HCT116 (cell line): ENCODE data around the gene HNRNPU. TPM values are rescaled to one million over a fixed set of nuclear protein-coding genes. Genes with fewer than 3 reads are reported as not detected.
A peak's percentile ranks its signal among the peaks of the same experiment; 100 is the strongest.

ENCODE experiments used
- ATAC-seq: fragments of 200-7000 bp; cut with Tn5 transposase; 2 replicates; pipeline ENCODE4 v1.9.1; 2020; ENCODE audit warnings: mild to moderate bottlenecking, moderate library complexity
- BruUV-seq: library from RNA; stranded (reverse); fragments of 400-500 nt; replicated peaks from 2 replicates; lab custom pipeline; 2021; lab: Mats Ljungman, UMichigan
- CTCF ChIA-PET: fragments of 300-600 bp; sonication (Branson Sonifier 250); formaldehyde crosslinking; loops from one replicate; lab custom pipeline; 2021; ENCODE audit warnings: antibody characterized with exemption; lab: Charles Lee
- POLR2A ChIA-PET: fragments of 300-600, 350-600 bp; sonication (Branson Sonifier 250); formaldehyde crosslinking; loops from one replicate; lab custom pipeline; 2021; ENCODE audit warnings: antibody characterized with exemption; lab: Charles Lee
- RAD21 ChIA-PET, 2 experiments: fragments of 300-600 bp; sonication (Branson Sonifier 250); formaldehyde crosslinking; loops; one replicate each; lab custom pipeline; 2023; ENCODE audit warnings: low total read pairs in 2 of 2; ENCODE audit not compliant: uncharacterized antibody in 2 of 2, unreplicated experiment in 2 of 2, low non-redundant PET in 1 of 2; lab: Charles Lee
- DNase-seq: peaks from one replicate; pipeline ENCODE4 v3.0.0-alpha.2; 2010; ENCODE audit warnings: low read depth, low spot score
- H2AFZ ChIP-seq: fragments of 200-600 bp; shearing (Covaris generic), sonication (generic); 2 replicates; pipeline ENCODE4 v1.6.1; 2017; ENCODE audit warnings: low read depth, mixed run types, mixed read lengths, antibody characterized with exemption, low read length; ENCODE audit not compliant: poor library complexity, severe bottlenecking
- H3K27ac ChIP-seq: 2 replicates; pipeline ENCODE4 v1.5.1; 2012; ENCODE audit warnings: low read depth, low read length
- H3K27me3 ChIP-seq: fragments of 200-600 bp; sonication (generic); 2 replicates; pipeline ENCODE4 v1.6.1; 2016; ENCODE audit warnings: mixed run types, low read length, mixed read lengths; ENCODE audit not compliant: insufficient read depth
- H3K36me3 ChIP-seq, 2 experiments: fragments of 200-500 bp in 1 of 2; fragments of 200-600 bp in 1 of 2; sonication (Bioruptor generic) in 1 of 2; sonication (generic) in 1 of 2; 2 replicates each; pipeline versions ENCODE4 v1.5.1 to v1.6.1; 2014 to 2016; ENCODE audit warnings: low read length in 2 of 2, inconsistent platforms in 1 of 2, mixed read lengths in 1 of 2, mixed run types in 1 of 2; ENCODE audit not compliant: insufficient read depth in 2 of 2, control insufficient read depth in 1 of 2
- H3K4me1 ChIP-seq, 2 experiments: fragments of 200-600 bp in 1 of 2; sonication (generic) in 1 of 2; 2 replicates each; pipeline versions ENCODE4 v1.5.1 to v1.6.1; 2012 to 2017; ENCODE audit warnings: low read length in 2 of 2, inconsistent platforms in 1 of 2, mild to moderate bottlenecking in 1 of 2, mixed read lengths in 1 of 2, mixed run types in 1 of 2, moderate library complexity in 1 of 2; ENCODE audit not compliant: insufficient read depth in 2 of 2, control insufficient read depth in 1 of 2
- H3K4me2 ChIP-seq: fragments of 200-600 bp; sonication (generic); 2 replicates; pipeline ENCODE4 v1.6.1; 2017; ENCODE audit warnings: mixed run types, low read length, mixed read lengths
- H3K4me3 ChIP-seq, 2 experiments: fragments of 200-600 bp in 1 of 2; sonication (generic) in 1 of 2; replicated peaks in 1 of 2; 2 replicates each; pipeline ENCODE4 v1.5.1; 2011 to 2016; ENCODE audit warnings: low read length in 2 of 2, control low read depth in 1 of 2, low read depth in 1 of 2, mild to moderate bottlenecking in 1 of 2, mixed read lengths in 1 of 2, mixed run types in 1 of 2
- H3K79me2 ChIP-seq: fragments of 200-600 bp; sonication (generic); 2 replicates; pipeline ENCODE4 v1.6.1; 2017; ENCODE audit warnings: mild to moderate bottlenecking, mixed run types, low read length, moderate library complexity, mixed read lengths; ENCODE audit not compliant: insufficient read depth
- H3K9ac ChIP-seq: fragments of 200-600 bp; sonication (generic); 2 replicates; pipeline ENCODE4 v1.6.1; 2016; ENCODE audit warnings: low read length, mixed read lengths
- H3K9me2 ChIP-seq: fragments of 200-600 bp; sonication (generic), shearing (Covaris generic); 2 replicates; pipeline ENCODE4 v1.6.1; 2017; ENCODE audit warnings: mixed run types, mild to moderate bottlenecking, moderate library complexity; ENCODE audit not compliant: insufficient read depth
- H3K9me3 ChIP-seq, 2 experiments: fragments of 200-500 bp in 1 of 2; fragments of 200-600 bp in 1 of 2; sonication (Bioruptor generic) in 1 of 2; sonication (generic) in 1 of 2; 2 replicates each; pipeline ENCODE4 v1.6.1; 2014 to 2017; ENCODE audit warnings: low read length in 2 of 2, mixed read lengths in 2 of 2, inconsistent platforms in 1 of 2, low read depth in 1 of 2, mild to moderate bottlenecking in 1 of 2, mixed run types in 1 of 2, moderate library complexity in 1 of 2; ENCODE audit not compliant: control insufficient read depth in 1 of 2, insufficient read depth in 1 of 2
- H4K20me1 ChIP-seq: fragments of 200-600 bp; sonication (generic), shearing (Covaris generic); 2 replicates; pipeline ENCODE4 v1.6.1; 2017; ENCODE audit warnings: mixed run types, mild to moderate bottlenecking, moderate library complexity; ENCODE audit not compliant: insufficient read depth
- CBX3 ChIP-seq: IDR thresholded peaks from 2 replicates; pipeline ENCODE4 v1.6.1; 2012; ENCODE audit warnings: low read depth
- CEBPB ChIP-seq: IDR thresholded peaks from 2 replicates; pipeline ENCODE4 v1.6.1; 2012; ENCODE audit warnings: low read depth
- EGR1 ChIP-seq: IDR thresholded peaks from 2 replicates; pipeline ENCODE4 v1.6.1; 2012; ENCODE audit warnings: low read depth
- ELF1 ChIP-seq: IDR thresholded peaks from 2 replicates; pipeline ENCODE4 v1.6.1; 2012; ENCODE audit warnings: low read depth, borderline replicate concordance
- EZH2 ChIP-seq: fragments of 200-600 bp; sonication (generic); IDR thresholded peaks from 2 replicates; pipeline ENCODE4 v1.6.1; 2017; ENCODE audit warnings: antibody characterized with exemption, mixed run types
- EZH2phosphoT487 ChIP-seq: fragments of 200-600 bp; IDR thresholded peaks from 2 replicates; pipeline ENCODE4 v1.6.1; 2018; ENCODE audit warnings: antibody characterized with exemption, borderline replicate concordance
- FOSL1 ChIP-seq: IDR thresholded peaks from 2 replicates; pipeline ENCODE4 v1.6.1; 2012; ENCODE audit warnings: low read depth
- POLR2A ChIP-seq: IDR thresholded peaks from 2 replicates; pipeline ENCODE4 v1.7.0; 2011; ENCODE audit warnings: borderline replicate concordance; ENCODE audit not compliant: insufficient read depth, insufficient read length; ENCODE audit errors: extremely low read depth
- POLR2AphosphoS5 ChIP-seq: IDR thresholded peaks from 2 replicates; pipeline ENCODE4 v1.6.1; 2011; ENCODE audit warnings: mild to moderate bottlenecking, low read depth, low read length, moderate library complexity
- SIN3A ChIP-seq: IDR thresholded peaks from 2 replicates; pipeline ENCODE4 v1.6.1; 2012; ENCODE audit warnings: low read depth
- SP1 ChIP-seq: IDR thresholded peaks from 2 replicates; pipeline ENCODE4 v1.6.1; 2012; ENCODE audit warnings: low read depth
- SRF ChIP-seq: IDR thresholded peaks from 2 replicates; pipeline ENCODE4 v1.6.1; 2012; ENCODE audit warnings: low read depth
- TCF7L2 ChIP-seq: IDR thresholded peaks from 2 replicates; pipeline ENCODE4 v1.7.0; 2011; ENCODE audit warnings: borderline replicate concordance, inconsistent platforms; ENCODE audit not compliant: insufficient read depth, insufficient read length; ENCODE audit errors: extremely low read depth
- YY1 ChIP-seq: IDR thresholded peaks from 2 replicates; pipeline ENCODE4 v1.6.1; 2011; ENCODE audit warnings: low read length, low read depth, moderate library complexity, mild to moderate bottlenecking; ENCODE audit not compliant: insufficient replicate concordance; ENCODE audit errors: extremely low read depth
- ZBTB33 ChIP-seq: IDR thresholded peaks from 2 replicates; pipeline ENCODE4 v1.6.1; 2011; ENCODE audit warnings: mild to moderate bottlenecking, low read length, moderate library complexity; ENCODE audit not compliant: insufficient replicate concordance; ENCODE audit errors: extremely low read depth
- ZFX ChIP-seq: fragments of 450-650 bp; IDR thresholded peaks from 2 replicates; pipeline ENCODE4 v1.6.1; 2017
- ZNF274 ChIP-seq: fragments of 200-500 bp; sonication (Bioruptor generic); IDR thresholded peaks from 2 replicates; pipeline ENCODE4 v1.6.1; 2014; ENCODE audit warnings: mild to moderate bottlenecking, low read depth, low read length, inconsistent platforms
- intact Hi-C: fragments of 100-400 bp; cut with micrococcal nuclease; formaldehyde crosslinking; loops from 2 replicates; pipeline ENCODE4 v1.10.0; 2022
- total RNA-seq: library from RNA; stranded (reverse); gene quantifications from one replicate; pipeline ENCODE4 v1.2.1, GENCODE V29; 2021; ENCODE audit not compliant: unreplicated experiment
- TF ChIP-seq, protein P1 (sequence below): IDR thresholded peaks from 2 replicates; pipeline ENCODE4 v1.6.1; 2012
- TF ChIP-seq, protein P2 (sequence below): IDR thresholded peaks from 2 replicates; pipeline ENCODE4 v1.6.1; 2012

Gene HNRNPU
- total RNA-seq, 1 experiment from 2014 or later, result 424 TPM

- Histone ChIP-seq H3K4me2 (no peak overlapping the region), H3K9me3 (no peaks in the 10 kb centered on the region), H4K20me1 (peaks cover 21% of the 10 kb centered on the region; the same call in 1 of the 2 replicates), H3K9ac (no peak overlapping the region), H3K27me3 (no peaks in the 10 kb centered on the region), H3K9me2 (no peaks in the 10 kb centered on the region), H3K27ac (no peak overlapping the region; the same call in 1 of the 2 replicates), H2AFZ (no peak overlapping the region), H3K4me1 (peaks cover 0 to 26% of the 10 kb centered on the region in 2 experiments; a peak in 3 of 4 replicates), H3K79me2 (peaks cover 86% of the 10 kb centered on the region), H3K36me3 (peaks cover 34 to 36% of the 10 kb centered on the region in 2 experiments), H3K4me3 (no peak overlapping the region)
- CTCF ChIA-PET, result interaction anchor here (1.8 kb wide), 1 partner anchor 202 kb away, joined by 5 read pairs; no protein-coding TSS in a partner anchor
- POLR2A ChIA-PET, result interaction anchor here (0.7 kb wide), 1 partner anchor 9 kb away, joined by 3 read pairs; no protein-coding TSS in a partner anchor
- ATAC-seq, result no peak
- intact Hi-C loops, result no loop called here
- RAD21 ChIA-PET, result no interaction called here
- TF ChIP-seq ELF1 (no peak), SIN3A (peak; percentile 22; the same call in 1 of the 2 replicates), EGR1 (no peak), EZH2phosphoT487 (no peak), CEBPB (no peak), SRF (no peak), YY1 (no peak), ZFX (no peak), CBX3 (no peak), EZH2 (no peak), ZBTB33 (no peak), FOSL1 (no peak), SP1 (no peak), ZNF274 (no peak), TCF7L2 (no peak), POLR2AphosphoS5 (peak; percentile 5; the same call in 1 of the 2 replicates), POLR2A (no peak)
- TF ChIP-seq, protein P1, sequence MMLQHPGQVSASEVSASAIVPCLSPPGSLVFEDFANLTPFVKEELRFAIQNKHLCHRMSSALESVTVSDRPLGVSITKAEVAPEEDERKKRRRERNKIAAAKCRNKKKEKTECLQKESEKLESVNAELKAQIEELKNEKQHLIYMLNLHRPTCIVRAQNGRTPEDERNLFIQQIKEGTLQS, result no peak
- TF ChIP-seq, protein P2, sequence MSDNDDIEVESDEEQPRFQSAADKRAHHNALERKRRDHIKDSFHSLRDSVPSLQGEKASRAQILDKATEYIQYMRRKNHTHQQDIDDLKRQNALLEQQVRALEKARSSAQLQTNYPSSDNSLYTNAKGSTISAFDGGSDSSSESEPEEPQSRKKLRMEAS, result 0 out of 2 replicates have a peak, but pooled peaks have one; percentile 12
- no peak for DNase-seq
- BruUV-seq, result no TSS peak
These were observed 24.0 kb downstream of the HNRNPU start for GRCh38 chr1:244840219-244840794.
